GM18861 (cell line): Measurements from ENCODE around the gene PRELP.
"Not testable (repeated sequence)": the region's sequence is repeated elsewhere in the genome, so short reads cannot be mapped to it uniquely, and the experiment has no call there.

Experiments
- ATAC-seq: cut with Tn5 transposase; IDR thresholded peaks from one replicate; pipeline ENCODE4 v1.9.1; 2021; ENCODE audit not compliant: unreplicated experiment

The PRELP gene

GRCh38 chr1:203475012-203475981 lies at the start of gene PRELP:
PRELP (plus strand) TSS chr1:203475806; CDS start chr1:203483185, 7,379 bp downstream.
- ATAC-seq = no peak

- no peak for ATAC-seq
Observed at GRCh38 chr1:203426366-203426765, 49.2 kb upstream of the PRELP start.

GRCh38 chr1:203426870-203427269 lies 48.7 kb upstream of the PRELP start:
- ATAC-seq = no peak

- ATAC-seq = no peak
Observed at GRCh38 chr1:203427451-203427850, 48.2 kb upstream of the PRELP start.

- ATAC-seq = no peak
Observed at GRCh38 chr1:203428981-203429599, 46.5 kb upstream of the PRELP start.

- ATAC-seq = no peak
Observed at GRCh38 chr1:203435615-203436014, 40.0 kb upstream of the PRELP start.

- no peak for ATAC-seq
Observed at GRCh38 chr1:203437696-203438315, 37.8 kb upstream of the PRELP start.

- no peak for ATAC-seq
Observed at GRCh38 chr1:203439131-203439730, 36.4 kb upstream of the PRELP start.

GRCh38 chr1:203440771-203441170 lies 34.8 kb upstream of the PRELP start:
- ATAC-seq = no peak

GRCh38 chr1:203441766-203442165 lies 33.8 kb upstream of the PRELP start:
- no peak for ATAC-seq

GRCh38 chr1:203442821-203443220 lies 32.8 kb upstream of the PRELP start:
- ATAC-seq = no peak

GRCh38 chr1:203443296-203443695 lies 32.3 kb upstream of the PRELP start:
- ATAC-seq = no peak

- no peak for ATAC-seq
Observed at GRCh38 chr1:203444171-203444576, 31.4 kb upstream of the PRELP start.

- ATAC-seq = no peak
Observed at GRCh38 chr1:203447151-203447550, 28.5 kb upstream of the PRELP start.

GRCh38 chr1:203447598-203447997 lies 28.0 kb upstream of the PRELP start:
- not testable (repeated sequence) for ATAC-seq

GRCh38 chr1:203448521-203449061 lies 27.0 kb upstream of the PRELP start:
- ATAC-seq = no peak

- no peak for ATAC-seq
Observed at GRCh38 chr1:203450001-203450400, 25.6 kb upstream of the PRELP start.

GRCh38 chr1:203450479-203451149 lies 25.0 kb upstream of the PRELP start:
- no peak for ATAC-seq

- ATAC-seq = no peak
Observed at GRCh38 chr1:203451836-203452784, 23.5 kb upstream of the PRELP start.
